IPS-18c (cell line): ENCODE measurements around the gene GPT2.

Experiments used
- H3K4me3 ChIP-seq: 2 replicates; pipeline ENCODE4 v1.7.0; 2013; ENCODE audit warnings: low read depth, mild to moderate bottlenecking, low read length, moderate library complexity; ENCODE audit not compliant: insufficient read depth
- H3K9me3 ChIP-seq: one replicate; pipeline ENCODE4 v1.6.1; 2013; ENCODE audit warnings: mild to moderate bottlenecking, low read length, moderate library complexity; ENCODE audit not compliant: control insufficient read depth, insufficient read depth

The GPT2 gene

DNA sequence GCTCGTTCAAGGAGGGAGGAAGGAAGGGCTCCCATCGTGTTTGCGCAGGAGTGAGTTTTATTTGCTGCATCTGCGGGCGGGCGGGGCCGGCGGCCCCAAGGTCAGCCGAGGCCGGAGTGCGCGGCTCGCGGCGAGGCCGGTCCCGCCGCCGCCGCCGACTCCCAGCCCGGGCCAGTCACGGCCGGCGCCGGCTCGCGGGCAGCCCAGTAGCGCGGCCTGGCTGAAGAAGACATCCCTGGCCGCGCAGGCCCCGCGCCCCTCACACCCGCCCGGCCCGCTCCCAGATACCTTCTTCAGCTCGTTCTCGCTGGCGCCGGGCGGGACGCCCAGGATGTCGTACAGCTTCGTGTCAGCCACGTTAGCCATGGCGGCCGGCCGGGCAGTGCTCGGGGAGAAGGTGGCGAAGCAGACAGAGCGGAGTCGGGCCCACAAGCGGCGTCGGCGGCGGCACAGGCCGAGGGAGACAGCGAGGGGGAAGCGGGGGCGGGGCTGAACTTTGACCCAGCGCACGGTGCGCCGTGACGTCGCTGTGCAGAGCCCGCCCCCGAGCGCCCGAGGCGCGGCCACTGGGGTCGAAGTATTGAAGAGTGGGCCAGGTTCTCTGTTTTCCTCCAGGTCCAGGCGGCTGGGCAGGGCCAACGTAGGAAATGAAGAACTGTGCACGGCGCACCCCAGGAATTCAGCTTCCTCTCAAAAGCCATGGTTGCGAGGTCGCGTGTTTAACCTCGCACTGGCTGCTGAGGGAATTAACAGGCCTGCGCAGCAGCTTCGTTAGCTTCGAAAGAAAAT, 89.2 kb downstream of the GPT2 start, which contains the start of gene DNAJA2:
Gene DNAJA2, minus strand, starts transcription at position 468 of the 789 bp plus-strand sequence. Its CDS starts 102 bp downstream, at position 366.
- Histone ChIP-seq H3K4me3 (peak within 1 kb of the TSS; percentile 94), H3K9me3 (no peaks in the 10 kb centered on the region)

GRCh38 chr16:46973996-46974324, 89.8 kb downstream of the GPT2 start:
- Histone ChIP-seq H3K9me3 (no peaks in the 10 kb centered on the region), H3K4me3 (peak overlapping the region; percentile 94)

GRCh38 chr16:46974352-46974751, 90.2 kb downstream of the GPT2 start:
- Histone ChIP-seq H3K9me3 (no peaks in the 10 kb centered on the region), H3K4me3 (peak overlapping the region; percentile 94; the same call in 1 of the 2 replicates)

DNA sequence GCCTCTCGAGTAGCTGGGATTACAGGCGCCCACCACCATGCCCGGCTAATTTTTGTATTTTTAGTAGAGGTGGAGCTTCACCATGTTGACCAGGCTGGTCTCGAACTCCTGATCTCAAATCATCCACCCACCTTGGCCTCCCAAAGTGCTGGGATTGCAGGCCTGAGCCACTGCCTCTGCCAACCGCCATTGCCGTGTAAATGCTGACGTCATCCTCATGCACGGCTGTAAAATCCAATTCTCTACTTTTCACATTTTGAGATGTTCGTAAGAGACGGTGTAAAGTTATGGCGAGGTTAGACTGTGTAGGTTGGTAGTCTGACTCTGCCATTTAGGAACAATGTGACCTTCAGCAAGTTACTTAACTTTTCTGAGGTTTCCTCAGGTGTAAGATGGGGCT, 91.0 kb downstream of the GPT2 start:
- H3K9me3 ChIP-seq: no peaks in the 10 kb centered on the region

GRCh38 chr16:46975908-46976470, 91.8 kb downstream of the GPT2 start:
- Histone ChIP-seq H3K4me3 (no peak overlapping the region), H3K9me3 (no peaks in the 10 kb centered on the region)

More for the DNA sequence above, 91.0 kb downstream of the GPT2 start:
- H3K4me3 ChIP-seq: no peak overlapping the region

- no peak overlapping the region for H3K4me3 ChIP-seq
- H3K9me3 ChIP-seq: no peaks in the 10 kb centered on the region
These were observed 92.4 kb downstream of the GPT2 start for GRCh38 chr16:46976550-46976949.
